Measurements from ENCODE around the gene ATRX.
"Not testable (repeated sequence)": the region's sequence is repeated elsewhere in the genome, so short reads cannot be mapped to it uniquely, and the experiment has no call there.

ATRX gene

DNA sequence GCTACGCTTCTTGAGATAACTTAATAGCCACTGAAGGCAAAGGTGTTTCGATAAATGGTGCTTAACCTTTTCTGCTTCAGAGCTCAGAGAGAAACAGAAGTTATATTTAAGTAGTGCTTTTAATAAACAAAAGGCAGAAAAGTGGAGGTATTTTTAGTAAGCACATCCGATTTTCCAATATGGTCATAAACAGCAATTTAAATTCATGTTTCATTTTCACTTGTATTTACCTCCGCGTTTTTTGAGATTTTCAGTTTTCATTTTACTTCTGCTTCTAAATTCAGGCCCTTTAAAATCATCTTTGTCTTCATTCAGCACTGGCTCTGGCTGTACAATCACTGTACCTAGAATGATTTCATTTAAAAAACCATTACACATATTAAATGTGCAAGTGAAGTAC is 92.4 kb downstream of the ATRX start:
- H3F3A ChIP-seq (ENCODE audit: control insufficient read depth, insufficient read depth) = no peaks in the 10 kb centered on the region
- TF ChIP-seq, protein P1, sequence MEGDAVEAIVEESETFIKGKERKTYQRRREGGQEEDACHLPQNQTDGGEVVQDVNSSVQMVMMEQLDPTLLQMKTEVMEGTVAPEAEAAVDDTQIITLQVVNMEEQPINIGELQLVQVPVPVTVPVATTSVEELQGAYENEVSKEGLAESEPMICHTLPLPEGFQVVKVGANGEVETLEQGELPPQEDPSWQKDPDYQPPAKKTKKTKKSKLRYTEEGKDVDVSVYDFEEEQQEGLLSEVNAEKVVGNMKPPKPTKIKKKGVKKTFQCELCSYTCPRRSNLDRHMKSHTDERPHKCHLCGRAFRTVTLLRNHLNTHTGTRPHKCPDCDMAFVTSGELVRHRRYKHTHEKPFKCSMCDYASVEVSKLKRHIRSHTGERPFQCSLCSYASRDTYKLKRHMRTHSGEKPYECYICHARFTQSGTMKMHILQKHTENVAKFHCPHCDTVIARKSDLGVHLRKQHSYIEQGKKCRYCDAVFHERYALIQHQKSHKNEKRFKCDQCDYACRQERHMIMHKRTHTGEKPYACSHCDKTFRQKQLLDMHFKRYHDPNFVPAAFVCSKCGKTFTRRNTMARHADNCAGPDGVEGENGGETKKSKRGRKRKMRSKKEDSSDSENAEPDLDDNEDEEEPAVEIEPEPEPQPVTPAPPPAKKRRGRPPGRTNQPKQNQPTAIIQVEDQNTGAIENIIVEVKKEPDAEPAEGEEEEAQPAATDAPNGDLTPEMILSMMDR (IDR thresholded peaks at IDR 0.05; ENCODE audit: low read depth, low read length, poor library complexity, severe bottlenecking) = no peak
- no peak for TF ChIP-seq EZH2phosphoT487 (IDR thresholded peaks at IDR 0.05; ENCODE audit: borderline replicate concordance, low read length)
- H3K9me2 ChIP-seq (replicated peaks; ENCODE audit: control insufficient read depth, low read length) = no peaks in the 10 kb centered on the region
- no peak overlapping the region for H3K4me3 ChIP-seq (ENCODE audit: low read length)
- no peaks in the 10 kb centered on the region for H3K27me3 ChIP-seq (ENCODE audit: control insufficient read depth, low read length)
- H3K79me2 ChIP-seq (ENCODE audit: control insufficient read depth, low read length) = no peaks in the 10 kb centered on the region
- H3K27ac ChIP-seq (ENCODE audit: low read depth, low read length) = no peak overlapping the region
- no peak overlapping the region for H3K4me2 ChIP-seq (ENCODE audit: low read length)
- no peaks in the 10 kb centered on the region for H4K20me1 ChIP-seq (ENCODE audit: control insufficient read depth, insufficient read depth, low read depth, low read length)
- H3K9me3 ChIP-seq (ENCODE audit: control insufficient read depth, insufficient read depth, low read length) = no peaks in the 10 kb centered on the region
- peaks cover 3% of the 10 kb centered on the region; the same call in 1 of the 2 replicates for H3K4me1 ChIP-seq (ENCODE audit: control insufficient read depth, low read length)
- peaks cover 57% of the 10 kb centered on the region for H3K36me3 ChIP-seq (ENCODE audit: control insufficient read depth, low read length)

DNA sequence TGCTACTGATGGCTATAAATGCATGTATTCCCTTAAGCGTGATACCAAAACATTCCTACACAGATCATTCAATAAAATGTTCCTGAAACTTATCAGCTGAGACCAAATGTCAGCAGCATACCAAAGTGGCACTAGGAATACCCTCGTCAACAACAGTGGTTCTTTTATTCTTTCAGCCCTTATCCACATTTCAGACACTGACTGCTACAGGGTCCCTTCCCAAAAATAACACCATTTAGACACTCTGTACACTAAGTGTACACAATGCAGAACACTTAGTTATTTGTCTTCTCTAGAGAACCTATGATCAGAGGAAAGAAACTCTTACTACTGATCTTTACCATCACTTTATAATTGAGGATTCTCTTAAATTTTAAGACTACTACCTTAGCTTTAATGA is 94.1 kb downstream of the ATRX start:
- no peaks in the 10 kb centered on the region for H4K20me1 ChIP-seq (ENCODE audit: control insufficient read depth, insufficient read depth, low read depth, low read length)
- peaks cover 3% of the 10 kb centered on the region; the same call in 1 of the 2 replicates for H3K4me1 ChIP-seq (ENCODE audit: control insufficient read depth, low read length)
- H3K27me3 ChIP-seq (ENCODE audit: control insufficient read depth, low read length) = no peaks in the 10 kb centered on the region
- no peaks in the 10 kb centered on the region for H3F3A ChIP-seq (ENCODE audit: control insufficient read depth, insufficient read depth)
- no peaks in the 10 kb centered on the region for H3K9me2 ChIP-seq (replicated peaks; ENCODE audit: control insufficient read depth, low read length)
- H3K9me3 ChIP-seq (ENCODE audit: control insufficient read depth, insufficient read depth, low read length) = no peaks in the 10 kb centered on the region
- H3K4me3 ChIP-seq (ENCODE audit: low read length) = no peak overlapping the region
- no peaks in the 10 kb centered on the region for H3K79me2 ChIP-seq (ENCODE audit: control insufficient read depth, low read length)
- no peak overlapping the region for H3K27ac ChIP-seq (ENCODE audit: low read depth, low read length)
- H3K36me3 ChIP-seq (ENCODE audit: control insufficient read depth, low read length) = peaks cover 49% of the 10 kb centered on the region
- no peak for TF ChIP-seq EZH2phosphoT487 (IDR thresholded peaks at IDR 0.05; ENCODE audit: borderline replicate concordance, low read length)
- TF ChIP-seq, protein P1 (IDR thresholded peaks at IDR 0.05; ENCODE audit: low read depth, low read length, poor library complexity, severe bottlenecking) = no peak
- no peak overlapping the region for H3K4me2 ChIP-seq (ENCODE audit: low read length)

DNA sequence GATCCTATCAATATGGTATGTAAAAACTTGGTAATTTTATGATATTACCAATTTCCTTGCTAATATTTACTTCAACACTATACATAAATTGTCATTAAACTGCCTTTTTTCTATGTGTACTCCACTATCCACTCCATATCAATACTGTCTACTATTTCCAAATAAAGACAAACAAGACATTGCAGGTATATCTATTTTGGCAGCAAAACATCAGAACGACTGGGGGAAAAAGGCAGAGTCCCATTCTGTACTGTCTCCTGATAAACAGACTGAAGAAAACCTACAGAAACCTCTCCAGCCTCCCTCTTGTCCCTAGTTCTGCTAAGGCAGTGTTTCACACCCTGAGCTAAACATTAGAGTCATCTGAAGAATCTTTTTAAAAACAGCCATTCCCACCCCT is 96.6 kb downstream of the ATRX start:
- no peaks in the 10 kb centered on the region for H4K20me1 ChIP-seq (ENCODE audit: control insufficient read depth, insufficient read depth, low read depth, low read length)
- no peak overlapping the region for H3K27ac ChIP-seq (ENCODE audit: low read depth, low read length)
- no peak overlapping the region for H3K4me2 ChIP-seq (ENCODE audit: low read length)
- no peaks in the 10 kb centered on the region for H3K9me3 ChIP-seq (ENCODE audit: control insufficient read depth, insufficient read depth, low read length)
- no peaks in the 10 kb centered on the region for H3K27me3 ChIP-seq (ENCODE audit: control insufficient read depth, low read length)
- H3K4me1 ChIP-seq (ENCODE audit: control insufficient read depth, low read length) = peaks cover 3% of the 10 kb centered on the region; the same call in 1 of the 2 replicates
- H3F3A ChIP-seq (ENCODE audit: control insufficient read depth, insufficient read depth) = no peaks in the 10 kb centered on the region
- H3K36me3 ChIP-seq (ENCODE audit: control insufficient read depth, low read length) = peaks cover 48% of the 10 kb centered on the region
- H3K4me3 ChIP-seq (ENCODE audit: low read length) = no peak overlapping the region
- no peaks in the 10 kb centered on the region for H3K9me2 ChIP-seq (replicated peaks; ENCODE audit: control insufficient read depth, low read length)
- H3K79me2 ChIP-seq (ENCODE audit: control insufficient read depth, low read length) = no peaks in the 10 kb centered on the region
- TF ChIP-seq, protein P1 (IDR thresholded peaks at IDR 0.05; ENCODE audit: low read depth, low read length, poor library complexity, severe bottlenecking) = no peak
- no peak for TF ChIP-seq EZH2phosphoT487 (IDR thresholded peaks at IDR 0.05; ENCODE audit: borderline replicate concordance, low read length)

DNA sequence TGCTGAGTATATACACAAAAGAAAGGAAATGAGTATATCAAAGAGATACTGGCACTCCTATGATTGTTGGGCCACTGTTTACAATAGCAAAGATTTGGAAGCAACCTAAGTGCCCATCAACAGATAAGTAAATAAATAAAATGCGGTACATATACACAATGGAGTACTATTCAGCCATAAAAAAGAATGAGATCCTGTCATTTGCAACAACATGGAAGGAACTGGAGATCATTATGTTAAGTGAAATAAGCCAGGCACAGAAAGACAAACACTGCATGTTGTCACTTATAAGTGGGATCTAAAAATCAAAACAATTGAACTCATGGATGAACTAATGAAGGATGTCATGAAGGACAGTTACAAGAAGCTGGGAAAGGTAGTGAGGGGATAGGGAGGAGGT is 100.3 kb downstream of the ATRX start:
- H3K4me2 ChIP-seq (ENCODE audit: low read length); H3K9me2 ChIP-seq (replicated peaks; ENCODE audit: control insufficient read depth, low read length); H3K27ac ChIP-seq (ENCODE audit: low read depth, low read length); H3F3A ChIP-seq (ENCODE audit: control insufficient read depth, insufficient read depth); H3K27me3 ChIP-seq (ENCODE audit: control insufficient read depth, low read length); H4K20me1 ChIP-seq (ENCODE audit: control insufficient read depth, insufficient read depth, low read depth, low read length); H3K79me2 ChIP-seq (ENCODE audit: control insufficient read depth, low read length); H3K4me1 ChIP-seq (ENCODE audit: control insufficient read depth, low read length); H3K9me3 ChIP-seq (ENCODE audit: control insufficient read depth, insufficient read depth, low read length); H3K4me3 ChIP-seq (ENCODE audit: low read length): not testable (repeated sequence)
- H3K36me3 ChIP-seq (ENCODE audit: control insufficient read depth, low read length) = peaks cover 50% of the 10 kb centered on the region

All from DOHH2 (cell line).